Fibroblast of pulmonary artery (primary cell): ENCODE results near the gene PODXL2.
"Not testable (repeated sequence)": the region's sequence is repeated elsewhere in the genome, so short reads cannot be mapped to it uniquely, and the experiment has no call there.

Experiments
- DNase-seq: peaks from one replicate; pipeline ENCODE4 v3.0.0-alpha.2; 2010; ENCODE audit warnings: low read depth
- H3K4me3 ChIP-seq: replicated peaks from 2 replicates; pipeline ENCODE4 v1.5.1; 2011; ENCODE audit warnings: low read depth, mild to moderate bottlenecking, control low read depth, low read length, moderate library complexity
- CTCF ChIP-seq: IDR thresholded peaks from 2 replicates; pipeline ENCODE4 v1.5.1; 2011; ENCODE audit warnings: mild to moderate bottlenecking, control low read depth, low read length, inconsistent platforms; ENCODE audit errors: missing control alignments

The PODXL2 gene

DNA sequence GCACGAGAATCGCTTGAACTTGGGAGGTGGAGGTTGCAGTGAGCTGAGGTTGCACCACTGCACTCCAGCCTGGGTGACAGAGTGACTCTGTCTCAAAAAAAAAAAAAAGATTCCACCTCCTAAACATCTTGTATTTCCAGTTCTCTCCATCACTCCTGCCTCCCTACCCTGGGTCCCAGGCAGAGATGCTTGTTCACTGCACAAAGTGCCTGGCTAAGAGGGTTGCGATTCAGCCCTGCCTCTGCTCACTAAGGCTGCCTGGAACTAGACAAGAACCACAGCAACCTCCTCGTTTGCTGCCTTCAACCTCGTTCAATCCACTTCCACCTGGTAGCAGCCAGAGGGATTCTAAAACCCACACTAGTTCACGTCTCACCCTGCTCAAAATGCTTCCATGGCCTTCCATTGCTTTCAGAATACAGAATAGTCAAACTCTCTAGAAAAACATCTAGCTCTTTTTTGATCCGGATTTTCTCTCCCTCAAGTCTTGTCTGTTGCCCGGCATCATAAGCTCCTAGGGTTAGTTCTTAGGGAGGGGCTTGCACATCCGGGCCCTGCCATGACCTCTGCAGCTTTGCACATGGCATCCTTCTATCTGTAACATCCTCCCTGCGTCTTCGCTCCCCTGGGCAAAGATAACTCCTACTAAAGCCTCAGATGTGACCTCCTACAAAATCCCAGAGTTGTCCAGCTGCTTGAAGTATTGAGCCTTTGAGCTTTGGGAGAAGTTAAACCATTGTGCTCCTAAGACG is 31.8 kb upstream of the PODXL2 start:
- no peak for DNase-seq
- no peak overlapping the region for H3K4me3 ChIP-seq
- no peak for TF ChIP-seq CTCF

DNA sequence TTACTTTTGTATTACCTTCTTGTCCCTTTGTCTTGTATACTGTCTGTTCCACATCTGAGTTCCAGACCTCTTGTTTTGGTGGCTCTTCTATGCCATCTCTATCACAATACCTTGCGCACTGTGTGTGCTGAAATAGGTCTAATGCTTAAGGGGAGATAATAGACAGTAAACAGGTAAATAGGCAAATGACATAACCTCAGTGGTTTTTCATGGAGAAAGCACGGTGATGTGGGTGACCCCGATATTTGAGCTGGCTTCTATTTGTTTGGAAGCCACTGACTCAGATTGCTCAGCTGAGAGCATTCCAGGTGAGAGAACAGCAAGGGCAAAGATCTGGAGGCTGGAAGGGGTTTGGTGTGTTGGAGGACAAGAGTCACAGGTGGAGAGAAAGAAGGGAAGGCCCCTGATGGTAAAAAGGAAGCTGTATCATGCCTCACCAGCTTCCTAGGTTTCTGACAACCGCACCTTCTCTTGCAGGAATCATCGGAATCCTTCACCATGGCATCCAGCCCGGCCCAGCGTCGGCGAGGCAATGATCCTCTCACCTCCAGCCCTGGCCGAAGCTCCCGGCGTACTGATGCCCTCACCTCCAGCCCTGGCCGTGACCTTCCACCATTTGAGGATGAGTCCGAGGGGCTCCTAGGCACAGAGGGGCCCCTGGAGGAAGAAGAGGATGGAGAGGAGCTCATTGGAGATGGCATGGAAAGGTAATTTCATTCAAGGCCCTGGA is 30.0 kb upstream of the PODXL2 start:
- peak overlapping the region; percentile 61 for H3K4me3 ChIP-seq
- no peak for DNase-seq
- no peak for TF ChIP-seq CTCF

GRCh38 chr3:127600749-127601456 is 28.1 kb upstream of the PODXL2 start:
- DNase-seq = no peak
- no peak for TF ChIP-seq CTCF
- no peak overlapping the region for H3K4me3 ChIP-seq

DNA sequence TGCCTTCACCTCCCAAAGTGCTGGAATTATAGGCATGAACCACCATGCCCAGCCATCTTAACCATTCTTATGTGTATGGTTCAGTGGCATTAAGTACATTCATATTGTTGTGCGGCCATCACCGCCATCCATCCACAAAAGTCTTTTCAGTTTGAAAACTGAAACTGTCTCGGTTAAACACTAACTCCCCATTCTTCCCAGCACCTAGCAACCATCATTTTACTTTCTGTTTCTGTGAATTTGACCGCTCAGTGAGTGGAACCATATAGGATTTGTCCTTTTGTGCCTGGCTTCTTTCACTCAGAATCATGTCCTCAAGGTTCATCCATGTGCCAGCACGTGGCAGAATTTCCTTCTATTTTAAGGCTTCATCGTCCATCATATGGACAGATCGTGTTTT is 24.9 kb upstream of the PODXL2 start:
- no peak for TF ChIP-seq CTCF
- no peak overlapping the region for H3K4me3 ChIP-seq
- DNase-seq = no peak

GRCh38 chr3:127604546-127605165 is 24.3 kb upstream of the PODXL2 start:
- H3K4me3 ChIP-seq = no peak overlapping the region
- DNase-seq = no peak
- TF ChIP-seq CTCF = no peak

- DNase-seq, H3K4me3 ChIP-seq: not testable (repeated sequence)
These were observed 23.4 kb upstream of the PODXL2 start for GRCh38 chr3:127605547-127605946.
